HG02571 (cell line): Measurements from ENCODE around the gene FAM228B.
"Not testable (repeated sequence)": the region's sequence is repeated elsewhere in the genome, so short reads cannot be mapped to it uniquely, and the experiment has no call there.

ENCODE experiments used
- ATAC-seq: cut with Tn5 transposase; IDR thresholded peaks from one replicate; pipeline ENCODE4 v1.9.1; 2021; ENCODE audit warnings: mild to moderate bottlenecking, moderate library complexity; ENCODE audit not compliant: unreplicated experiment

The FAM228B gene

DNA sequence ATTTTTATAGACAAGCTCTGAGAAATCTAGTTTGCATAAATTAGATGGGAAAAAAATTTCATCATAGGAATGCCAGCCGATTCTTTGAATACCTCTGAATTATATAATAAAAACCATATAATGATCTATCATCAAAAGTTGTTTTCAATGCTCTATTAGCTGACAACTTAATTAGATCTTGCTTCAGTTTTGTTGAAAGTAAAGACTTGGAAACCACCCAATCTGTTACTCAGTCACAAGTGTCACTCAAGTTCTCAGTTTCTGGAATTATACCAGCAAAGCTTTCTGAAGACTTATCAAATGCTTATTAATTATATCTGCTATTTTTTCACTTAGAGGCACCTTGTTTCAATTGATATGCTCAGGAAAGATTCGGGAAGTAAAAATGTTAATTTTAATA lies 21.3 kb upstream of the FAM228B start:
- no peak for ATAC-seq

DNA sequence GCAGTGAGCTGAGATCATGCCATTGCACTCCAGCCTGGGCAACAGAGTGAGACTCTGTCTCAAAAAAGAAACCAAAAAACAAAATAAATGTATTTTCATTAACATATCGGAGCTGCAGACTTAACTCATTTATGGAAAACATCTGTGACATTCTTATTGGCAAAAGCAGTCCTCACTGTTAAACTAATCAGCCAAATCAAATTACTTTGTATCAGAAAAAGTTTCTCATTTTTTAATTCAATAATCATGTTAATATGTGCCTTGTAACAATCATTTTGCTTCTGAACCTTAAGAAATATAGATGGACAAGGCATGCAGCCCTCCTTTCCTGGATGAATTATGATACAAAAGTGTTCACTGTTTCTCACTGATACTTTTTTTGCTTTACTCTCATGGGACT lies 20.6 kb upstream of the FAM228B start:
- ATAC-seq = no peak

DNA sequence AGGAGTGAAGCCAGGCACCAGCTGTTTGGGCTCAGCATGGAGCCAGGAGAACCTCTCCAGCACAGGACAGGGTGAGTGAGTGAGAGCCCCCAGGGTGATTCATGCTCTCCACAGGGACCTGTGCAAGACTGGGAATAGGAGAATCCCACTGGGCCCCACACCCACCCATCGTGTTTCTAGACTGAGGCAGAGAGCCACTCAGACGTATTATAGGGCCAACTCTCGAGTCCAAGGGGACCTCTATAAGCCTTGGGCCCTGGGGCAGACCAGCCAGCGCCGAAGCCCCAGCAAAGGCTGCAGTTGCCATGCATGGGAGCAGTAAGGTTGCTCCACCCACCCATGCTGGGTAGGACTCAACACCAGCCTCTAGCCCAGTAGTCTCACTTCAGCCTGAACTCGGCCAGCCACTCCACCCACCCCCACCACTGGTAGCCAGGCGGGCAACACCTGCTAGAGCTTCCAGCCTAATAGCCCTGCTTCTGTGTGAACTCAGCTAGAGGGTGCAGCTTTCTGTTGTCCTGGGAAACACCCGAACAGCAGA lies 19.1 kb upstream of the FAM228B start:
- no peak for ATAC-seq

DNA sequence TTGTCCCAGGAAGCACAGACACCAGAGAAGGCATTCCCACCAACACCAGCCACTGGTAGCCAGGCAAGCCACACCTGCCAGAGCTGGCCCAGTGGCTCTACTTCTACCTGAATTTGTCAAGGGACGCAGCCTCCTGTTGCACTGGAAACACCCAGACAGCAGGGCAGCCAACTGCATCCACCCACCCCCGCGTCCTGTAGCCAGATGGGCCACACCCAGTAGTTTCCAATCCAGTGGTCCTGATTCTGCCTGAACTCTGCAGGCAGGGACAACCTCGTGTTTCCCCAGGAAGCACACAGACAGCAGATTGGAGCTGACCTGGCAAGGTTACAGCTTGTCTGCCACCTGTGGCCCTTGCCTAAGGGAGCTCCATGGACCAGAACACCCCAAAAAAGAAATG lies 18.4 kb upstream of the FAM228B start:
- no peak for ATAC-seq

DNA sequence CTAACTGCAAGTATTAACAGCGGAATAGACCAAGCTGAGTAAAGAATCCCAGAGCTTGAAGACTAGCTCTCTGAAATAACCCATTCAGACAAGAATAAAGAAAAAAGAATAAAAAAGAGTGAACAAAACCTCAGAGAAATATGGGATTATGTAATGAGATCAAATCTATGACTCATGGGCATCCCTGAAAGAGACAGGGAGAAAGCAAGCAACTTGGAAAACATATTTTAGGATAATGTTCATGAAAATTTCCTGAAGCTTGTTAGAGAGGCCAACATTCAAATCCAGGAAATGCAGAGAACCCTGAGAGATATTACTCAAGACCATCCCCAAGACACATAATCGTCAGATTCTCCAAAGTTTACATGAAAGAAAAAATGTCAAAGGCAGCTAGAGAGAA lies 17.5 kb upstream of the FAM228B start:
- ATAC-seq = no peak

DNA sequence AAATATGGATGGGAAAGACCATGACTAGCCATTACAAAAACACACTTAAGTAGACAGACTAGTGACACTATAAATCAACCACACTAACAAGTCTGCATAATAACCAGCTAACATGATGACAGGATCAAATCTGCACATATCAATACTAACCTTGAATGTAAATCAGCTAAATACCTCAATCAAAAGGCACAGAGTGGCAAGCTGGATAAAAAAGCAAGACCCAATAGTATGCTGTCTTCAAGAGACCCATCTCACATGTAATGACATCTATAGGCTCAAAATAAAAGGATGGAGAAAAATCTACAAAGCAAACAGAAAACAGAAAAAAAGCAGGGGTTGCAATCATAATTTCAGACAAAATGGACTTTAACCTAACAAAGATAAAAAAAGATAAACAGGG lies 16.5 kb upstream of the FAM228B start:
- no peak for ATAC-seq

DNA sequence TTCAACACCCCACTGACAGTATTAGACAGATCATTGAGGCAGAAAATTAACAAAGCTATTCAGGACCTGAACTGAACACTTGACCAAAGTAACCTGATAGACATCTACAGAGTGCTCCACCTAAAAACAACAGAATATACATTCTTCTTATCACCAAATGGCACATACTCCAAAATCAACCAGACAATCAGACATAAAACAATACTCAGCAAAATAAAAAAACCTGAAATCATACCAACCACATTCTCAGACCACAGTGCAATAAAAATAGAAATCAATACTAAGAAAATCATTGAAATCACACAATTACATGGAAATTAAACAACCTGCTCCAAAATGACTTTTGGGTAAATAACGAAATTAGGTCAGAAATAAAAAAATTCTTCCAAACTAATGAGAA lies 15.9 kb upstream of the FAM228B start:
- ATAC-seq = no peak

DNA sequence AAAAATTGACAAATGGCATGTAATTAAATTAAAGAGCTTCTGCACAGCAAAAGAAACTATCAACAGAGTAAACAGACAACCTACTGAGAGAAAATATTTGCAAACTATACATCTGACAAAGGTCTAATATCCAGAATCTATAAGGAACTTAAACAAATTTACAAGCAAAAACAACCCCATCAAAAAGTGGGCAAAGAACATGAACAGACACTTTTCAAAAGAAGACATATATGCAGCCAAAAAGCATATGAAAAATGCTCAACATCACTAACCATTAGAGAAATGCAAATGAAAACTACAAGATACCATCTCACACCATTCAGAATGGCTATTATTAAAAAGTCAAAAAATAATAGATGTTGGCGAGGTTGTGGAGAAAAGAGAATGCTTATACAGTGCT lies 13.8 kb upstream of the FAM228B start:
- ATAC-seq = not testable (repeated sequence)

DNA sequence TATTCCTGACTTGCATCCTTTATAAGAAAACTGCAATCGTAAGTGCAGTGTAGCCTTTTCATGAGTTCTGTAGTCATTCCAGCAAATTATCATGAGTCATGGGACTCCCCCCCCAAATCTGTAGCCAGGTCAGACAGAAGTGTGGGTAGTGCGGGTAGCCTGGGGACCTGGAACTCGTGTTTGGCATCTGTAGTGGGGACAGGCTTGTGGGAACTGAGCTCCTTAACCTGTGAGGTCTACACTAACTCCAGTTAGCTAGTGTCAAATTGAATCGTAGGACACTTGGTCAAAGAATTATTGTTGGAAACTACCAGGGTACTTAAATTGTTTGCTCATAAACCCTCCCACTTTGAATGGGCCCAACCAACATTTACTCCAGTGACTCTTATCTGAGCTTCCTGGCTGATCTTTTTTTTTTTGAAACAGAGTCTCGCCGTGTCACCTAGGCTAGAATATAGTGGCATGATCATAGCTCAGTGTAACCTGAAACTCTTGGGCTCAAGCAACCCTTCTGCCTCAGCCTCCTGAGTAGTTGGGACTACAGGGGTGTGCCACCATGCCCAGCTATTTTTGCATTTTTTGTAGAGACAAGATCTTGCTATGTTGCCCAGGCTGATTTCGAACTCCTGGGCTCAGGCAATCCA lies 12.5 kb upstream of the FAM228B start:
- ATAC-seq = no peak

DNA sequence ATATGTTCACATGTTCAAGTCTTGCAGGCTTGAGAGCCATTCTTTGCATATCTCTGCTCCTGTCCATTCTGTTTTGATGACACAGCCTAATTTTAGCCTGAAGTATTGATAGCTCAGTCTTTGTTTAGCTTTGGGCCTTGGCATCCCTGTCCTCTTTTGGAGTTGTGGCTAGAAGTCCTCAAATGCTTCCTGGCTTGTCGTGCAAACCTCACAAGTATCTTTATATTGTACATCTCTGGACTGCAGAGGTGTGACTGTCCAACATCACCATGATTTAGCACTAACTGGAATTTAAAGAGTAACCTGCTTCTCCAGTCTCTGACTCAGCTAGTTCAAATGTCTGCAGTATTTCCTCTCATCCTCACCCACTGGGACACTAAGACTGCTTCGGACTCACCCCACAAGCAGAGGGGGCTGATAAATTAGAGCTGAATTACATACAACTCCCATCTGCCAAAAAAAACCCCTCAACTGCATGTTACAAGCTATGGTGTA lies 11.8 kb upstream of the FAM228B start:
- ATAC-seq = no peak

DNA sequence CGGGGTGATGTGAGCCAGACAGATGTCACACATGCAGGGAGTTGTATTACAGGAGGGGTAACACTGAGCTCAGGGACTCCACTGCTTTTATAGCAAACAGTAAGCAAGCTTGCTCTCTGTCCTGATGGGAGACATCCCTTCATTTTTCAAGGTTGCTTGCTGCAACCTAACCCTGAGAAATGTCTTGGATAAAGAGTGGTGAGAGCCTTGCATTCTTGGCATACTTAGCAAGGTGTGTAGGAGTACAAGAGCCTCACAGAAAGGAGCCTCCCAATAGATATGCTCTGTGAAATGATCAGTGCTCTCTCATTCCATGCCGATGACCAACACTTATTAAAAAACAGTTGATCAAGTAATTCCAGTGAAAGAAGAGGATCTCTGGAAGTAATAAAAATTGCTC lies 8.2 kb upstream of the FAM228B start:
- ATAC-seq = no peak

DNA sequence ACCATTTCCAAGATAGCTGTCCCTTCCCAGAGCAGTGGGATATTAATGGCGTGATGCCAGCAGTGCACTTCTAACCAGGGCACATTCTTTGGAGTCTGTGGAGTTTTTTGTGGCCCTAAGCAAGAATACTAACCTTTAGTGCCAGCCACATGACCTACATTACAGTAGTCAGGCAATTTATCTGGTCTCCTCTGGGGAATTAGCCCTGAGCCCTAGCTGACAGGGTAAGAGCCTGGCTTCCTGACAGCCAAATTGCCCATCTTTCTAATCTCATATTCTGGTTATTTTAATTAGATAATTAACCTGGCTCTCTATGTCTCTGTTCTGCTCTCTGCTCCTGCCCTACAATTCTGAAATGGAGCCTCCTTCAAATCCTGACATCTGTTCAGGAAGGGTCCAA lies 5.4 kb upstream of the FAM228B start:
- no peak for ATAC-seq

DNA sequence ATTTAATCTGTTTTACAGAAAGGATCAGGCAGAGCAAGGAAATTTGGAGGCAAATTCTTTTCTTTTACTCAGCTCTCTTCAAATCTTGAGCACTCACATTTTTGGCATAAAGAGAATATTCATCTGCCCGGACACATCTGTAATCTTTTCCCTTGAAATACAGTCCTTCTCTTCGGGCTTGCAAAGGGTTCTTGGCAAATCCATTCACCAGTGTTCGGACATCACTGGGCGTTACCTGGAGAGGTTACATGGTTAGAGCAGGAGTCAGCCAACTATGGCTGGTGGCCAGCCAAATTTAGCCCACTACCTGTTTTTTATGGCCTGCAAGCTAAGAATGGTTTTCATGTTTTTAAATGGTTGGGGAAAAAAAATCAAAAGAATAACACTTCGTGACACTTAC lies 2.2 kb upstream of the FAM228B start:
- no peak for ATAC-seq

DNA sequence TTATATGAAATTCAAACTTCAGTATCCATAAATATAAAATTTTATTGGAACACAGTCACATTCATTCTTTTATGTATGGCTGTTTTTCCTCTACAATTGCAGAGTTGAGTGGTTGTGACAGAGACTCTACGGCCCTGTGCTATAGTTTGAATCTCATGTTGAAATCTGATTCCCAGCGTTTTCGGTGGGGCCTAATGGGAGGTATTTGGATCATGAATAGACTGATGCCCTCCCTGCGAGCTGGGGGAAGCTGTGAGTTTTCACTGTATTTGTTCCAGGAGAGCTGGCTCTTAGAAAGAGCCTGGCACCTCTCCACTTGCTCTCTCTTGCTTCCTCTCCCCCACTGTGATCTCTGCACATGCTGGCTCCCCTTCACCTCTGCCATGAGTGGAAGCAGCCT lies 1.8 kb upstream of the FAM228B start:
- ATAC-seq = no peak

DNA sequence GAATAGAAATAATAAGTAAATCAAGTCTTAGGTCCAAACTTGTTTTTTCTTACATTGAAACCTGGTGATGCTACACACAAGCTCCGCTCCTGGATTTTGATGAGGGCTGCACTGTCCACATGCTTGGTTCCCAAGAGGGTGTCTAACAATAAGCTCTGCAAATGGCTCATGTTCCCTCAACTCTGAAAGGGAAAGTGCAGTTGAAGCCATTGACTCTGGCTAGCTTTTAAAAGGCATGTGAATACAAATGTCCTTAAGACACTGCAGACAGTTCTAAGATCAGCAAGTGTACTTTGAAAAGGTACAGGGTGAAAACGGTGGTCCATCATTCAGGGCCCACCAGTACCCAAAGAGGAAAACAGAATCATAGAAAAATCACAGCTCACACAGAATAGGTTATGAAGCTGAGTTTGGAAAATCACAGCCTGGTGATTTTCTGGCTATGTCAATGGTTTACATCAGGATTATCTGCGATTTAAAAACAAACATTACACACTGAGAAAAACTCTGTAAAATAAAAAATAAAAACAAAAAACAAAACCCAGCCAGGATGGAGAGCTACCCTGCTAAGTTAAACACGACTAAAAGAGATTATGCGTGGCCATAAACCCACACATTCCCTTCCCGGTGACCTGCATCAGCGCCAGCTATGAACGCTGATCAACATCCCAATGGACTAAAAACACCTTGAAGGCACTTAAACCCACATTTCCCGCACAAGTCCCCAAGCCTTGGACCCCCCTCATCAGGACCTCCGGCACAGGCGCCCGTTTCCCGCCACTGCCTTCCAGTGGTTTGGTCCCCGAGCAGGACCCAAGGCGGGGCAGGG lies 689 bp upstream of the FAM228B start:
- no peak for ATAC-seq

DNA sequence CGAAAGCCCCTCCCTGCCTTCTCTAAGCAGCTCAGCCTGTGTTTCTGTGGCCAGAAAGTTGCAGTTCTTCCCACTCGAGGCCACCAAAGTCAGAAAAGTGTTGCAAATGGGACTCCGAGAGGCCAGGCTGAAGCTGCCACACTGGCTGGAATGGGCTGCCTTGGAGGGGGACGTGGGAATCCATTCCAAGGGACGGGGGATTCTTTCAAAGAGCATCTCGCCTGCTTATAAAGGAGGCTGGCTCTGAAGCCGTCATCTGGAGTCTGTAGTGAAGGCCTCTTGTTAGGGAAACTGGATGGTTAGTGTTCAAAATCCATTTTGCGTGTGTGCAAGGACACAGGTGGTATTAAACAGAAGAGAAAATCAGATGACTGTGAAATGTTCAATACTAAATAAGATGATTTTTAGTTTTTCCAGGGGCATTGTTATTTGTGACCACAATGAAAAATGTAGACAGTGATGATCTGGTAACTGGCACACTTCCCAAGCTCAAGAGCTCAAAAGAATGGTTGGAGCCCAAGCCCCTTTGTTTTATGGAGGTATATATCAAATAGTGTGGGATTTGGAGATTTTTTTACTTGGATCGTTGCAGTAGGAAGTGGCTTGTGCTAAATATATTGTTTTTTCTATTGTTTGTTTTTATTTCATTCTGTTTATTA lies 782 bp downstream of the FAM228B start:
- ATAC-seq = peak; percentile 8

DNA sequence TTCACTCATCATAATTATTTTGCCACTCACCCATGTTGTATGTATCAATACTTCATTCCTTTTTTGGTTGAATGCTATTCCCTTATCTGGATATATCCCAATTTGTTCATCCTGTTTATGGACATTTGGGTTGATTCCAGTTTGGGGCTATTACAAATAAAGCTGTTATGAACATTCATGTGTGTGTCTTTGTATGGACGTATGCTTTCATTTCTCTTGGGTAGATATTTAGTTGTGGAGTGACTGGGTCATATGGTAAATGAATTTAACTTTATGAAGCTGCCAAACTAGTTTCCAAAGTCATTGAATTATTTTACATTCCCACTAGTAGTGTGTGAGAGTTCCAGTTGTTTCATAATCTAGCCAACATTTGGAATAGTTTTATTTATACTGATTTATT lies 2.7 kb downstream of the FAM228B start:
- ATAC-seq = no peak

DNA sequence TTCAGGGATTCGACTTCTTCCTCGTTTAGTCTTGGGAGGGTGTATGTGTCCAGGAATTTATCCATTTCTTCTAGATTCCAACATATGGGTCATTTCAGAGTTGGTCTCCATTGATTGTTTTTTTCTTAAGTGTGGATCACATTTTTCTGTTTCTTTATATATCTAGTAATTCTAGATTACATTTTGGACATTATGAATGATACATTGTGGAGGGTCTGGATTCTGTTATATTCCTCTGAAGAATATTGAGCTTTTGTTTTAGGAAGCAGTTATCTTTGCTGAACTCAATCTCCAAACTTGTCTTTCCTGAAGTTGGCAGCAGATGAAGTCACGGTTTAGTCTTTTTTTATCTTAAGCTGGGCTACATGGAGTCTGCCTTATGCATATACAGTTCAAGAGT lies 9.3 kb downstream of the FAM228B start:
- no peak for ATAC-seq

DNA sequence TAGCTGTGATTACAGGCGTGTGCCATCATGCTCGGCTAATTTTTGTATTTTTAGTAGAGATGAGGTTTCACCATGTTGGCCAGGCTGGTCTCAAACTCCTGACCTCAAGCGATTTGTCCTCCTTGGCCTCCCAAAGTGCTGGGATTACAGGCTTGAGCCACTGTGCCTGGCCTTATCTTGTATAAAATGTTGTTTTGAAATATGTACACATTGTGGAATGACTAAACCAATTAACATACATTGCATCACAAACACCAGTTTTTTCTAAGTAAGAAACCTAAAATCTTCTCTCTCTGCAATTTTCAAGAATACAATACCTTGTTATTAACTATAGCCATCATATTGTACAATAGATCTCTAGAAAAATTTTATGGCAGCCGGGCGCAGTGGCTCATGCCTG lies 17.0 kb downstream of the FAM228B start:
- ATAC-seq = not testable (repeated sequence)

DNA sequence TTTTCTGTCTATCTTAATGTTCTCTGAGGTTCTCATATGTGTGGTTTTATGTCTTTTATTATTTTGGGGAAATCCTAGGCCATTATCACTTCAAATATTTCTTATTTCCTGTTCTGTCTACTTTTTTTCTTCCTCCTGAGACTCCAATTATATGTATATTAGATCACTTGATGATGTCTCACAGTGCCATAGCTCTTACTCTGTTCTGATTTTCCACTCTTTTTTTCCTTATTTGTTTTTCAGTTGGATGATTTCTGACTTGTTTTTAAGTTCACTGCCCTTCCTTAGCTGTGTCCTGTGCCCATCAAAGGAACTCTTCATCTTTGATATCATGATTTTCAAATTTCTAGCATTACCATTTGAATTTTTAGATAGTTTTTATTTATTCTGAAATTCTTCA lies 24.1 kb downstream of the FAM228B start:
- ATAC-seq = no peak

DNA sequence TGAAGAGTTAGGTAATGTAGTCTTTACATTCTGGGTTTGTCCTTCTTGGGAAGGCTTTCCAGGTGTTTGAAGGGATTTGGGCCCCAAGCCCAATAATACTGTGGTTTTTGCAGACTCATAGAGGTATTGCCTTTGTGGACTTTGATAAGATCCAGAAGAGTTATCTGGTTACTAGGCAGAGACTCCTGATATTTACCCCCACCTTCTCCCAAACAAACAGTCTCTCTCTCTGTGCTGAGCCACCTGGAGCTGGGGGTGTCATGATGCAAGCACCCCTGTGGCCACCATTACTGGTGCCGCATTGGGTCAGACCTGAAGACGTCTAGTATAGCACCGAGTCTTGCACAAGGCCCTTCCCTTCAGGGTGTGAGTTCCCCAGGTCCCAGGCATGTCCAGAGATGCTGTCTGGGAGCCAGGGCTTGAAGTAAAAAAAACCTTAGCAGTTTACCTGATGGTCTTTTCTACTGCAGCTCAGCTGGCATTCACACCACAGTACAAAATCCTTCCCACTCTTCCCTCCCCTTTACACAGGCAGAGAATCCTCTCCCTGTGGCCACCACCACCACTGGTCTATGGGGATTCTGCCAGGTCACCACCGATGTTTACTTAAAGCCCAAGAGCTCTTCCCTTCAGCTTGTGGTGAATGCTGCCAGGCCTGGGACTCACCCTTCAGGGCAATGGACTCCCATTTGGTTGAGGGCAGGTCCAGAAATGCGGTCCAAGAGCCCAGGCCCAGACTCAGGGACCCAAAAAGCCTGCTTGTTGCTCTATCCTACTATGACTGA lies 29.3 kb downstream of the FAM228B start:
- no peak for ATAC-seq
